OCI-LY3 (cell line): ENCODE results near the gene POLQ.
"Not testable (repeated sequence)": the region's sequence is repeated elsewhere in the genome, so short reads cannot be mapped to it uniquely, and the experiment has no call there.

Source experiments
- H2AFZ ChIP-seq: fragments of 200-600, 300-600 bp; shearing (Covaris generic); 2 replicates; pipeline ENCODE4 v1.6.0; 2014; ENCODE audit warnings: antibody characterized with exemption, low read depth, low read length
- H3K27ac ChIP-seq: fragments of 200-600, 300-600 bp; sonication (generic); 2 replicates; pipeline ENCODE4 v1.5.1; 2014; ENCODE audit warnings: mild to moderate bottlenecking, low read length, moderate library complexity, mixed read lengths
- H3K27me3 ChIP-seq: fragments of 200-600, 300-600 bp; sonication (generic); 2 replicates; pipeline ENCODE4 v1.6.1; 2014; ENCODE audit warnings: low read depth, low read length, mixed read lengths
- H3K36me3 ChIP-seq: fragments of 200-600, 300-600 bp; sonication (generic); replicated peaks from 2 replicates; pipeline ENCODE3; 2014; ENCODE audit warnings: low read depth, low read length, mixed read lengths
- H3K4me1 ChIP-seq: fragments of 300-600, 200-600 bp; sonication (generic); 2 replicates; pipeline ENCODE4 v1.6.1; 2014; ENCODE audit warnings: low read length, mixed read lengths
- H3K4me2 ChIP-seq: fragments of 200-600, 300-600 bp; sonication (generic); 2 replicates; pipeline ENCODE4 v1.6.1; 2014; ENCODE audit warnings: low read length, mixed read lengths
- H3K4me3 ChIP-seq: fragments of 300-600, 200-600 bp; sonication (generic); 2 replicates; pipeline ENCODE4 v1.5.1; 2014; ENCODE audit warnings: antibody characterized with exemption, mild to moderate bottlenecking, low read length, moderate library complexity
- H3K79me2 ChIP-seq: fragments of 300-600, 200-600 bp; shearing (Covaris generic); 2 replicates; pipeline ENCODE4 v1.6.1; 2014; ENCODE audit warnings: mild to moderate bottlenecking, low read length, mixed read lengths
- H3K9ac ChIP-seq: fragments of 300-600, 200-600 bp; shearing (Covaris generic); 2 replicates; pipeline ENCODE4 v1.6.0; 2014; ENCODE audit warnings: mild to moderate bottlenecking, low read length, moderate library complexity
- H3K9me3 ChIP-seq: fragments of 200-600, 300-600 bp; shearing (Covaris generic); 2 replicates; pipeline ENCODE4 v1.6.1; 2014; ENCODE audit warnings: low read length, mixed read lengths; ENCODE audit not compliant: insufficient read depth
- H4K20me1 ChIP-seq: fragments of 200-600, 300-600 bp; sonication (generic); 2 replicates; pipeline ENCODE4 v1.6.1; 2016; ENCODE audit warnings: low read length, mixed read lengths; ENCODE audit not compliant: insufficient read depth
- CTCF ChIP-seq: fragments of 200-600, 300-600 bp; sonication (generic); IDR thresholded peaks from 2 replicates; pipeline ENCODE4 v1.5.1; 2014; ENCODE audit warnings: antibody characterized with exemption, low read length, low read depth
- EZH2phosphoT487 ChIP-seq: fragments of 200-600 bp; shearing (Covaris generic); IDR thresholded peaks from 2 replicates; pipeline ENCODE4 v1.6.1; 2018; ENCODE audit warnings: antibody characterized with exemption, mixed run types, low read depth

POLQ gene

GRCh38 chr3:121463745-121464144 is 82.0 kb downstream of the POLQ start:
- Histone ChIP-seq H3K27ac (no peak overlapping the region), H2AFZ (no peak overlapping the region), H3K4me3 (no peak overlapping the region), H3K27me3 (no peaks in the 10 kb centered on the region), H3K4me2 (no peak overlapping the region), H3K36me3 (peaks cover 70% of the 10 kb centered on the region), H3K4me1 (no peaks in the 10 kb centered on the region), H3K79me2 (peaks cover 3% of the 10 kb centered on the region), H3K9ac (no peak overlapping the region), H3K9me3 (no peaks in the 10 kb centered on the region), H4K20me1 (no peaks in the 10 kb centered on the region)
- no peak for TF ChIP-seq EZH2phosphoT487
- no peak for TF ChIP-seq CTCF

DNA sequence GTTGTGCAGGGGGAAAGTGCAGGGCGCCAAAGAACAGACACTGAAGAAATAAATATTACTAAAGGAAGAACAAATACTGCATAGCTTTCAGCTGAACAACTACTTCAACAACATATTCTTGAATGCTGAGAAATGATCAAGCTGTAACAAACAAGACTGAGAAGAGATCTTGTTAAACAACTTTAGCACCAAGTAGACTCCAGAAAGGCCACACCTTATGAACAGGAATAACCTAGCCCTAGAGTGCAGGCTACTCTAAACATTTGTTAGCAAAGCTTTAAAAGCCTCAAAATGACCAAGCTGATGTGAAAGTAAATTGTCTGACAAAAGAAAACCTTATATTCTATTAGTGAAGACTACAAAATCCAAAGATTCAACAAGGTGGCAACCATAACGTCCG is 83.2 kb downstream of the POLQ start:
- H3K4me3 ChIP-seq: no peak overlapping the region
- H3K9ac ChIP-seq: no peak overlapping the region
- H2AFZ ChIP-seq: no peak overlapping the region
- H3K9me3 ChIP-seq: no peaks in the 10 kb centered on the region
- H3K79me2 ChIP-seq: peaks cover 7% of the 10 kb centered on the region
- TF ChIP-seq EZH2phosphoT487: no peak
- no peak for TF ChIP-seq CTCF
- H3K27ac ChIP-seq: no peak overlapping the region
- no peaks in the 10 kb centered on the region for H3K27me3 ChIP-seq
- H3K36me3 ChIP-seq: peaks cover 64% of the 10 kb centered on the region
- H4K20me1 ChIP-seq: no peaks in the 10 kb centered on the region
- H3K4me2 ChIP-seq: no peak overlapping the region
- H3K4me1 ChIP-seq: no peaks in the 10 kb centered on the region

- H4K20me1 ChIP-seq, H3K27me3 ChIP-seq, H2AFZ ChIP-seq, H3K79me2 ChIP-seq, H3K9ac ChIP-seq, H3K9me3 ChIP-seq, H3K4me2 ChIP-seq, H3K4me1 ChIP-seq, H3K4me3 ChIP-seq, H3K27ac ChIP-seq: not testable (repeated sequence)
- peaks cover 22% of the 10 kb centered on the region for H3K36me3 ChIP-seq
These were observed 94.0 kb downstream of the POLQ start for GRCh38 chr3:121451752-121452151.

- Histone ChIP-seq H3K4me3 (no peak overlapping the region), H3K27me3 (no peaks in the 10 kb centered on the region), H3K4me1 (no peaks in the 10 kb centered on the region), H3K9me3 (no peaks in the 10 kb centered on the region), H2AFZ (no peak overlapping the region), H4K20me1 (no peaks in the 10 kb centered on the region), H3K9ac (no peak overlapping the region), H3K27ac (no peak overlapping the region), H3K79me2 (no peaks in the 10 kb centered on the region), H3K36me3 (peaks cover 28% of the 10 kb centered on the region), H3K4me2 (no peak overlapping the region)
- no peak for TF ChIP-seq CTCF
- no peak for TF ChIP-seq EZH2phosphoT487
These were observed 102.3 kb downstream of the POLQ start for GRCh38 chr3:121443456-121443855.

DNA sequence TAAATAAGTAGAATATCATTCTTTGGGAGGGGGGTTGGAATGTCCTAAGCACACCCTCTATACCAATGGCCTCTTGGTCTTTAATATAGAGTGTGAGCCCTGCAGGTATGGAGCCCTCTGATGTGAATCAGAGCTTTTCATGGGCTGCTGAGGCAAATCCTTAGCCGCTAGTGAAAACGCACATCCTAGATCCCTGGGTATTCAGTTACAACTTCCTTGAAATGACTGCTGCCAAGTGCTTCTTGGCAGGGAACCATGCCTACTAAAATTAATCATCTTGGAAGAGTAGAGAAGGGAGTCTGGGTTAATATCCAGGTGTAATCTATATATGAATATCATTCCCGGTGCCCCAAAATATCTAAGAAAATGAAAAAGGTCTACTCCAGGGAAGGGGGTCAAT is 109.1 kb downstream of the POLQ start:
- Histone ChIP-seq H3K4me1 (peaks cover 20% of the 10 kb centered on the region), H3K9me3 (no peaks in the 10 kb centered on the region), H3K9ac (no peak overlapping the region), H3K36me3 (peaks cover 49% of the 10 kb centered on the region), H4K20me1 (no peaks in the 10 kb centered on the region), H3K4me2 (no peak overlapping the region), H3K27me3 (no peaks in the 10 kb centered on the region), H3K4me3 (no peak overlapping the region), H3K79me2 (no peaks in the 10 kb centered on the region), H3K27ac (no peak overlapping the region), H2AFZ (no peak overlapping the region)
- TF ChIP-seq CTCF (no peak), EZH2phosphoT487 (no peak)
